Measurements from ENCODE around the gene WASF2. TPM values are rescaled to one million over a fixed set of nuclear protein-coding genes. Genes with fewer than 3 reads are reported as not detected.

The WASF2 gene
- total RNA-seq, 1 donor from 2014 or later: 70.4 TPM

DNA sequence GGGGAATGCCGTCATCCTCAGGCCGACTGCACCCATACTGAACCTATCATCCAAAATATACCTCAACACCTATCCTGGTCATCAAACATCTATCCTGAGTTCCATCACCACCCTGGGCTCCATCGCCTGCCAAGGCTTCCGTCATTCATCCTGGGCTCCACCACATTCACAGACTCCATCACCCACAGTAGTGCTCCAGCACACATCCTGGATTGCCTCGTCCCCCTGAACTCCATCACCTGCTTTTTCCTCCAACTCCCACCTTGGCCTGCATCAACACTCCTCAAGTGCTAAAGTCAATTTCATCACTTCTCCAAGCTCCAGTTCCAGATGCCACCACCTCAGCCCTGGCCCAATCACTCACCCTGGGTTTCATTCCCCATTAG lies 131.0 kb downstream of the WASF2 start:
- intact Hi-C loops (cut with DNase I): loop anchor here (10.0 kb wide), 1 partner anchor 124 kb away; the partner anchor contains the start of gene WDTC1

DNA sequence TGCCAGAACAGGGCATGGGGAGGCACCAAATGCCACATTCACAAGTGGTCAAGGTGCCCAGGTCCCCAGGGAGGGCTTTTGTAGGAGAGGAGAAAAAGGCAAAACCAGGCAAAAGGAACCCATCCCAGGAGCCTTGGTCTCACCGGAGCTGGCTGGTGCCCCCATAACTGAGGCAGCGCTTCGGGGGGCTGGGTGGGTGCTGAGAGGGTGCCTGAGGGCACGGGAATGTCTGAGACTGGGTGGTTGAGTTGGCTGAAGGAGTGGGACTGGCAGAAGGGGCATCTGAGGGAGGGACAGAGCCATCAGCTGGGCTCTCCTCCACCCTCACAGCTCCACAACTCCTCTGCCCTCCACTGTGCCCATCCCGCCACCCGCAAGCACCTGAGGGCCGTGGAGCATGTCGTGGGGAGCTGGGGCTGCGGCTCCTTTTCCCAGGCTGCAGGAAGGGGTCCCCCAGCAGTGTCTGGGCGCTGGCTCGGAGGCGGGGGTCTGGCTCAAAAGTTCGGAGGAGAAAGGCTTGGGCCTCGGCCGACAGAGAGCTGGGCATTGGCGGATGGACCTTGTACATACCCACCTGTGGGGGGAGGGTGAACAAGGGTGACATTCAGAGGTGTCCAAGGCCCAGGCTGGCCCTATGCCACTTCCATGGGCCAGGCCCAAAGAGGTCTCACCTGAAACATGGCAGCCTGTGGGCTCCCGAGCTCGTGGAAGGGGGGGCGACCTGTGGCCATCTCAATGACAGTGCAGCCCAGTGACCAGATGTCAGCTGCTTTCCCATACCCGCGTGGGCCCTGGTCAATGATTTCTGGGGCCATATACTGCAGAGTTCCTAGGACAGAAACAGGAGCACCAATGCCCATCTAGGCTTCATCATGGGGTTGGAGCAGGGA lies 131.7 kb downstream of the WASF2 start:
- H3K4me3 ChIP-seq: no peak overlapping the region
- no peaks in the 10 kb centered on the region for H3K4me1 ChIP-seq
- H3K36me3 ChIP-seq: peaks cover 97 to 99% of the 10 kb centered on the region in 2 donors
- TF ChIP-seq, protein P1, sequence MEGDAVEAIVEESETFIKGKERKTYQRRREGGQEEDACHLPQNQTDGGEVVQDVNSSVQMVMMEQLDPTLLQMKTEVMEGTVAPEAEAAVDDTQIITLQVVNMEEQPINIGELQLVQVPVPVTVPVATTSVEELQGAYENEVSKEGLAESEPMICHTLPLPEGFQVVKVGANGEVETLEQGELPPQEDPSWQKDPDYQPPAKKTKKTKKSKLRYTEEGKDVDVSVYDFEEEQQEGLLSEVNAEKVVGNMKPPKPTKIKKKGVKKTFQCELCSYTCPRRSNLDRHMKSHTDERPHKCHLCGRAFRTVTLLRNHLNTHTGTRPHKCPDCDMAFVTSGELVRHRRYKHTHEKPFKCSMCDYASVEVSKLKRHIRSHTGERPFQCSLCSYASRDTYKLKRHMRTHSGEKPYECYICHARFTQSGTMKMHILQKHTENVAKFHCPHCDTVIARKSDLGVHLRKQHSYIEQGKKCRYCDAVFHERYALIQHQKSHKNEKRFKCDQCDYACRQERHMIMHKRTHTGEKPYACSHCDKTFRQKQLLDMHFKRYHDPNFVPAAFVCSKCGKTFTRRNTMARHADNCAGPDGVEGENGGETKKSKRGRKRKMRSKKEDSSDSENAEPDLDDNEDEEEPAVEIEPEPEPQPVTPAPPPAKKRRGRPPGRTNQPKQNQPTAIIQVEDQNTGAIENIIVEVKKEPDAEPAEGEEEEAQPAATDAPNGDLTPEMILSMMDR (IDR thresholded peaks at IDR 0.05): no peak
- no peak overlapping the region for H3K27ac ChIP-seq
- no peaks in the 10 kb centered on the region for H3K9me3 ChIP-seq
- intact Hi-C loops (cut with DNase I): loop anchor here (10.0 kb wide), 1 partner anchor 123 kb away; the partner anchor contains the start of gene WDTC1
- no peak for DNase-seq (ENCODE audit: low spot score in 2 of 2)
- no peaks in the 10 kb centered on the region for H3K27me3 ChIP-seq

More for the DNA sequence above, 131.0 kb downstream of the WASF2 start:
- DNase-seq (ENCODE audit: low spot score in 2 of 2): no peak
- H3K4me3 ChIP-seq: no peak overlapping the region
- H3K9me3 ChIP-seq: no peaks in the 10 kb centered on the region
- TF ChIP-seq, protein P1 (IDR thresholded peaks at IDR 0.05): no peak
- peaks cover 97 to 99% of the 10 kb centered on the region in 2 donors for H3K36me3 ChIP-seq
- no peak overlapping the region for H3K27ac ChIP-seq
- H3K4me1 ChIP-seq: no peaks in the 10 kb centered on the region
- no peaks in the 10 kb centered on the region for H3K27me3 ChIP-seq

DNA sequence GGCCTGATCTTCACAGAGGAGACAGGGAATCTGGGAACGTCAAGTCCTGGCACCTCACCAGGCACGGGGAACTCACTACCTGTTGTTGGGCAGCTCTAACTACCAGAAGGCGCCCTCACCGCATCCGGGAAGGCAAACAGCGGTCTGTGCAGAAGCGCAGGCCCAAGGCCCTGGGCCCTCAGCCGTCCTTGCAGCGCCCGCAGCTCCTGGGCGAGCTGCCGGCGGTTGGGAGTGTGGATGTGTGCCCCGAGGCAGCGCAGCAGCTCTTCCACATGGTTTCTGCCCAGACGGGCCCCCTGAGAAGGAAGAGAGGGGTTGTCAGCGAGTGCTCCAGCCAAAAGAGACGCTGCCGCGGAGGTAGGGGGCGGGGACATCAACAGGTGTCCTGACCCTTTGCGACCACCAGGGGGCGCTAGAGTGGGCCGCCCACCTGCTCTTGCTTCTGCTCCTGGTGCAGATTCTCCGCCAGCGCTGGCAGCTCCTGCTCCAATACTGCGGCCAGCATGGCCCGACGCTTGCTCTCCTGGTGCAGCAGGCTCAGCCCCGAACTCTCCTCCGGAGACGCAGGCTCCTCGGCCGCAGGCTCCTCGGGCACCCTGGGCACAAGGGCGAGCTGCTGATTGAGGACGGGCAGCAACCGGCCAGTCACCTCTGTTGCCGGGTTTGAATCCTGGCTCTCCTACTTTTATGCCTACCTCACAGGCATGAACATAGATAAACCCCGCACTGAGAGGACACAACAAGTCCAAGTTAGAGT lies 132.5 kb downstream of the WASF2 start:
- TF ChIP-seq, protein P1 (IDR thresholded peaks at IDR 0.05): peak; percentile 93 to 96 (median 94)
- H3K4me1 ChIP-seq: no peaks in the 10 kb centered on the region
- peak in 1 of 2 donors; percentile 80 for DNase-seq (ENCODE audit: low spot score in 2 of 2)
- H3K9me3 ChIP-seq: no peaks in the 10 kb centered on the region
- H3K36me3 ChIP-seq: peaks cover 93% of the 10 kb centered on the region in 2 donors
- intact Hi-C loops (cut with DNase I): loop anchor here (1.0 to 10.0 kb wide), 2 partner anchors 38 to 123 kb away; partner anchors contain the start of gene WDTC1
- peak overlapping the region in 1 of 2 donors; percentile 12 for H3K27ac ChIP-seq
- H3K27me3 ChIP-seq: no peaks in the 10 kb centered on the region
- peak overlapping the region in 1 of 2 donors; percentile 26 for H3K4me3 ChIP-seq

DNA sequence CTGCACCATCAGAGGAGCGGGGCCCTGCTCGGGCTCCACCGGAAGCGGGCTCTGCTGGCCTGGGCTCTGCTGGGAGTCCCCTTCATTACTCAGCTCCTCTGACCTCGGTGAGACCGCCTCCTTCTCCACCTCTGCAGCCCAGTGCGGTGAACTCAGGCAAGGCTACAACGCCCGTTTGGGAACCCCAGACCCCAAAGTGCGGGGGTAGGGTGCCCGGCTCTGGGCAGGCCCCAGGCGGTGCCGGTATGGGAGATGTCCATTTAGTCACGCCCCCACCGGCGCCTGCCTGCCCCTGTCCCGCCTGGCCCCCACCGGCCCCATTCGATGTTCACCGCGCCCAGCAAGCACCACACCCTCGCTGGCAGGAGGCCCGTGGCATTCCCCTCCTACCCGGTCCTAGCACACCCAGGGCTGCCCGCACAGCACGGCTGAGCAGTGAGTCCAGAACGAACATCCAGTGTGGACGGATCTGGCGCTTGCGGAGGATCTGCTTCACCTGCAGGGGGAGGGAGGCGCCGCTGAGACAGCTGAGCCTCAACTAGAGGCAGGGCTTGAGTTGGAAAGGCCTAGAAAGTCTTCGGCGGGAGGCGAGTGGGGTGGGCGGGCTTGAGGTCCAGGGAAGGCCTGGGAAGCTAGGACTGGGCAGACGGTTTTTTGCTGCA lies 133.2 kb downstream of the WASF2 start:
- Histone ChIP-seq H3K4me1 (no peaks in the 10 kb centered on the region), H3K27me3 (no peaks in the 10 kb centered on the region), H3K4me3 (no peak overlapping the region), H3K9me3 (no peaks in the 10 kb centered on the region), H3K36me3 (peaks cover 86% of the 10 kb centered on the region in 2 donors), H3K27ac (peak overlapping the region in 1 of 2 donors; percentile 12)
- TF ChIP-seq, protein P1 (IDR thresholded peaks at IDR 0.05): no peak
- no peak for DNase-seq (ENCODE audit: low spot score in 2 of 2)
- intact Hi-C loops (cut with DNase I): loop anchor here (1.0 to 10.0 kb wide), 2 partner anchors 39 to 122 kb away; partner anchors contain the start of gene WDTC1

DNA sequence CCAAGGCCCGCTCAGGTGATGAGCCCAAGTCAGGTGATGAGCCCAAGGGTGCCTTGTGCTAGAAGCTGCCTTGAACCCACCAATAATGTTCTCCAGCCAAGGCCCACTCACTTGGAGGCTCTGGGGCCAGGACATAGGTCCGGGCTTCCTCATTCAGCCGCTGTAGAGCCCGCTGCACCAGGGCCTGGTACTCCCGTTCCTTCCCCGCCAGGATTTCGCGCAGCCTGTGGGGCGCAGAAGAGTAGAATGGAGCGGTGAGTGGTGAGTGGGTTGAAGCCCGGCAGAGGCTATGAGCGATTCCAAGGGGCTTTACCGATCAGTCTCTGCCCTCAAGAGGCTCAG lies 133.7 kb downstream of the WASF2 start:
- Histone ChIP-seq H3K27me3 (no peaks in the 10 kb centered on the region), H3K9me3 (no peaks in the 10 kb centered on the region), H3K27ac (no peak overlapping the region), H3K36me3 (peaks cover 81% of the 10 kb centered on the region in 2 donors), H3K4me3 (no peak overlapping the region), H3K4me1 (peaks cover 0 to 1% of the 10 kb centered on the region in 2 donors)
- TF ChIP-seq, protein P1 (IDR thresholded peaks at IDR 0.05): no peak
- intact Hi-C loops (cut with DNase I): loop anchor here (10.0 kb wide), 1 partner anchor 121 kb away; the partner anchor contains the start of gene WDTC1
- no peak for DNase-seq (ENCODE audit: low spot score in 2 of 2)
